NCI-H2171 (cell line): ENCODE measurements around the gene PARL.

ENCODE experiments used
- DNase-seq: peaks from one replicate; lab custom pipeline; 2025; lab: John Stamatoyannopoulos, UW

The PARL gene

DNA sequence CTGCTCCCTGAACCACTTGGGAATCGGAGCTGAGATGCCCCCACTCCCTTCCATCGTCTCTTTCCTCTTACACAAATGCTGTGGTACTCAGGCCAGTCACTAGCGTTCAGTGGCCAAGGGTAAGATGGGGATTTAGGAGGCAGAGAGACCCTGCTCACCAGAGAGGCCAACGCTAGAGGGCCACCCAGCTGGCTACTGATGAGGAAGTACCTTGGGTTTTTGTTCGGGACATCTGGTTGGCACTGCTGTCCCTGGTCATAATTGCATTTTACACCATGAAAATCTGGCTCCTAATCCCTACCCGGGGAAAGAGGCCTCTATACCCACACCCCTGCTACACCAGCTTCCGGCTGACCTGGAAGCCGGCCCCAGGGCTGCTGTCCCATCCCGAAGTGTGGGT lies 67.0 kb downstream of the PARL start:
- DNase-seq: no peak

DNA sequence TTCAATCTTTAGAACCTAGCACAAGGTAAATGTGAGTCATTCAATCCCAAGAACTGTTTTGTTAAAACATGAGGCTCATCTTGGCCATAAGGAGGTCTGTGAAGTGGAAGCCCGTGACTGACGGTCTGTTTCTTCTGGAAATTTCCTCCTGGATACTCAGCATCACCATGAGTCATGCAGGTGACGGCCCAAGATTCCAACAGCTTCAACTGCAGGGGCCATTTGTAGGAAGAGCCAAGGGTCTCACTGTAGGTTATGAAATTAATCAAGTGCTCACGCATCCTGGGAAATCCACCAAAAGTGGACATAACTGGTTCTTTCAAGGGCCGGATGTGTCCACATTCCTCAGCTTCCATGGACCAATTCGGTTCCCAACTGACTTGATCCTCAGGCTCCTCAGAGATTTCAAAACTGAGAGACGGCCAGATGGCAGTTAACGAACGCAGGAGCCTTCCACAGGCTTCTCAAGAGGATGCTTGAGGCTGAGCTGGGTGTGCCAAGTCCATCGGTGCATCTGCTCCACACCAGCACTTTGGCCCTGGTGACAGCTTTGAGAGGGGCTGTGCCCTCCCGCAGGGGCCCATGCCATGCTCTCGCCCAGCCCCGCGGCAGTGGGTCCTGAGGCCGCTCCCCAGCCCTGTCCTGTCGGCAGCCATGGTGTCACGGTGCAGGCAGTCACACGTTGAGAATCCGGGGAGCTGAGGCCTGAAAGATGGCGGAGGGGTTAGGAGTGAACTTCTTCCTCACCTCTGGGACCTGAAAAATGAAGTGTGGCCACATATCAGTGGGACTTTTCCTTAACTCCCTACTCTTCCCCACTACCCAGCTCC lies 67.8 kb downstream of the PARL start:
- peak; percentile 49 for DNase-seq

DNA sequence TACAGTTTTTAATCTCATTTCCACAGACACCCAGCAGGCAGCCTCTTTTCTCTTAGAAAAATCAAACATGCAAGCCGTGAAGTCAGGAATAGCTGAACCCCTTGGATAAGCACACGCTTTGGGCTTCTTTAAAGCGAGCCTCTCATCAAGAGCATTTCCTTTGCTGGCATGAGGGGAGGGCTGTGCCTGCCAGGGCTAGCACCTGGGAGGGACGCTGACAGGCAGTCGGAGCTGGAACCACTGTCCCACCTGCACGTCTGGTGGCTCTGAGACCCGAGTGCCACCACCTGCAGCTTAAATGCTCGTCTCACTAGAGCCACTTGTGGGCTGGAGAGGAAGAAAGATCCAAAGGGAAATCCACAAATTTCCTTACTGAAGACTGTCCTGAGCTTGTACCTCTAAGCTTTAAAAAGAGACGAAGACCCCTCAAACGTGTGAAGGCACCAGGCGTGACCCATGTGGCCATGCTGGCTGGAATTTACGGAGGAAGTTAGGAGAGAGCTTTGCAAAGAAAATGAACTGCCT lies 68.7 kb downstream of the PARL start:
- DNase-seq: no peak

DNA sequence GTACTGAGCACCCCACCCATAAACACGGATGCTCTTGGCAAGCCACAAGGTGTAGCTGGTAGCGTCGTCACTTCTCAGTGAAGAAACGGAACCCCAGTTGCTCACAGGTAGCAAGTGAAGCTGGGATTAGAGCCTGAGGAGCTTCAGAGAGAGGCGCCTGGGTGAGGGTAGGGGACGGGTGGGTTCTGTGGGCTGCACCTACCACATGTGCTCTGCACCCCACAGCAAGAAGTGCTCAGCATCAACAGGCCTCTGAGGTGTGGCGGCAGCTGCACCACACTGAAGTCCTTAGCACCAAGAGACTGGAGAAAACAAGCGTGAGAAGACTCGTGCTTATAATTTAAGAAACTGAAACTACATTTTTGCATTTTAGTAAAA lies 69.1 kb downstream of the PARL start:
- no peak for DNase-seq

DNA sequence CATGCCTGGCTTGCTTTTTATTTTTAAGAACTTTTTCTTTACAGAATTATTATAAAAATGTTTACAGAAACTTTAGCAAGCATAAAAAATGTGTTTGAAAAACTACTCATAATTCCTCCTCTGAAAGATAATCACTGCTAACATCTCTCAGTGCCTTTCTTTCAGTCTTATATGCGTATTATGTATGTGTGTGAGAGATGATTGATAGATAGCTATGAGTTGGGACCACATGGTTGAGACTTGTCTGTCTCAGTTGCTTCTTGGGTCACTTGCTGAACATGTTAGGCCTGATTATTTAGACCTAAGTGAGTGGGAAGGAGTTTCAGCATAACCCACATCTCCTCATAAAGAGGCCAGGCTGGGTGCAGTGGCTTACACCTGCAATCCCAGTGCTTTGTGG lies 70.4 kb downstream of the PARL start:
- no peak for DNase-seq

DNA sequence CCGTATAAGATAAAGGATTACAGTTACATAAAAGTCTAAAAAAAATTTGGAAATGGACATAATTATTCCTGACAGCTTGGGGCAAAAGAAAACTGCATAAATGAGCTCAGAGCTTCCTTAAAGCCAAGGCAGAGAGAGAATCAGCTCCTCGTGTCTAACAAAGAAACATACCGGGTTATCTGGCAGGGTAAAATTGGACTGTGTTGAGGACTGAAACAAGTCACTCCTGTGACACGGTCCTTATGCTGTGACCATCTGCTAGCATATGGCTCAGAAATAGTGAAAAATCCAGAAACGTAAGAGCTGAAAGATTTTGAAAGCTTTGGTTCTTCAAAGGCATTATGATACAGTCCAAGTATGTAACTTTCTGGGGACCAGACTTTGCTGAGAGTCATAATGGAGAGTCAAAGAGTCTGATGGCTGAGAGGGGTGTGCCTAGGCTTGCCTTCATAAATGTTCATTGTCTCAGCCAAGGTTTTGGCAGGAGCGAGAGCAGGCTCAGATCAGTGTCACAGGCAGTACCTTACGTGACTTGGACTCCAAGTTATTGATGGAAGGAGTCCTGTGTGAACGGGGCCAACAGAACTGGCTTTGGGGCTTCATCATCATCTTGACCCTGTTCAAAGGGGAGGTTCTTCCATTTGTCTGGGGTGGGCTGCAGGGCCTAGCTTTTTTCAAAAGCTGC lies 71.8 kb downstream of the PARL start:
- DNase-seq: peak; percentile 74

DNA sequence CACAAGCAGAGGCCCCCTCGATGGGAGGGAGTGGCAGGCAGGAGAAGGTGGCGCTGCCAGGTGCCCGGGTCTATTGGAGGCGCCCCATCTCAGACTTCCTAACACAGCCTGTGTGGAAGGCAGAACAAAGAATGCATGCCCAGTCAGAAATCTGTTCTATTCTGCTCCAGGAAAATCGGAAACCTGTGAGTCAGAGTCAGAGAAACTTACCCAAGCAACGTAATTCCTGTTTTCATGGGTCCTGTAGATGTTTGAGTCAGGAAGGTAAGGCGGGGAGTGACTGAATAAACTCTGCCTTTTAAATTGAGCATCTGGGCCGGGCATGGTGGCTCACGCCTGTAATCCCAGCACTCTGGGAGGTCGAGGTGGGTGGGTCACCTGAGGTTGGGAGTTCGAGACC lies 73.0 kb downstream of the PARL start:
- DNase-seq: no peak

DNA sequence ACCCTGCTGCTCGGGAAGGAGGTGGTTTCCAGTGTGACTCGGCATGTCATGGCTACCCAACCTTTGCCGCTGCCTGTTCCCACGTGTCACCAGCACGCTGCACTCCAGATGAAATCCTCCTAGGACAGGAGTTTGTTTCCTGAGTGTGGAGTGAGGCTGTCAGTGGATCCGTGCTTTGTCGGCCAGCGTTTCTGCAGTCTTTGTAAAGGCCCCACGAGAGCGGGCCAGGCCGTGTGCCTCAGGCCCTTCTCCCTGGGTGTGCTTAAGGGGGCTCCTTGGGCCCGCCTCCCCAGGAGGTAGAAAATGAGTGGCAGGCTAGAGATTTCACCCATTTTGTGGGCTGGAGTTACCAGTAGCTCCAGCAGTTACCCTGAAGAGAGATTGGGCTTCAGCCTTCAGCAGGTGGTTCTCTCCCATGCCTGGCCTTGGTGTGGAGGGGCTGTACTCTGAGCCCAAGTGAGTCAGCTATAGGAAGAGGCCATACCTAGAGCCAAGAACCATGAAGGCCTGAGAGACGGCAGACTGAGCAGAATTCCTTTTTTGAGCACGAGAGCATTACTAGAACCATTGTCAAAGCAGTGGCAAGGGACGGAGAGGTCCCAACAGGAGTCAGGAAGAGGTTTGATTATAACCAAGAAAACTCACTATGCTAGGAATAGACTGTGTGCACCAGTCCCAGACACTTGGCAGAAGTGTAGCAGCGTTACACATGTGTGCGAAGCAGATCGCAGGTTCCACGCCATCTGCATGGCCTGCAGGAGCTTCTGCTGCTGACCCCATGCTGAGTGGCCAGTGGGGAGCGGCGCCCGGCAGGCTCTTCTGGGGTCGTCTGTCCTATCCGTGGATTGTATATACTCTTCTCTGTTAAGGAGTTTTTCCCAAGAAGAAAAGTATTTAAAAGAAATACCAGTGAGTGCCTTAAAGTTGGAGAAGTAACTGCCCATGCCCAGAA lies 73.8 kb downstream of the PARL start:
- no peak for DNase-seq

DNA sequence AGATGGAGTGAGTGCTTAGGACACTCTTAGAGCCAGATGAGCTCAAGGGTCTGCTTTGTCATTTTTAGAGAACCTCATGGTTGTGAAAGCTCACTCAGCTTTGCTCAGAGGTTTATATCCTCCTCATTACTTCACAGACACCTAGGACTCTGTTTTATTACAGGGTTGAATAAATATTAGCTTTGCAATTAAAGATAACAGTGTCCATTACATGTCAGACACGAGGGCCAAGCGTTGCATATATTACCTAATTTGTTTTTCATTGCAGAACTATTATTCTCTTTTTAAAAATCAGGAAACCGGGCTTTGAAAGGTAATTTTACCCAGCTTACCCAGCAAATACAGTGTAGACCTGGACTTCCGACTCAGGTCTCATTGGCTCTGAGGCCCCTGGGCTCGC lies 75.4 kb downstream of the PARL start:
- DNase-seq: no peak

DNA sequence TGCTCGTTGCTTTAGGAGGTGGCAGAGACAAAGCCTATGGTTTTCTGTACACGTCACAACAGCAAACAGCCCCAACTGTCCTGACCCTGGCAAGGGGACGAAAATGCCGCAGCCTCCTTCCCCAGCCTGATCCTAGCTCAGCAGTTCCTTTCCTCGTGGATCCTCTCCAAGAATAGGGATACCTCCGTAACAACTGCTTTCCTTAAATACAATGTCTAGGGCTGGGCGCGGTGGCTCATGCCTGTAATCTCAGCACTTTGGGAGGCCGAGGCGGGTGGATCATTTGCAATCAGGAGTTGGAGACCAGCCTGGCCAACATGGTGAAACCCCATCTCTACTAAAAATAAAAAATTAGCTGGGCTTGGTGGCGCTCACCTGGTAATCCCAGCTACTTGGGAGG lies 76.3 kb downstream of the PARL start:
- DNase-seq: no peak

DNA sequence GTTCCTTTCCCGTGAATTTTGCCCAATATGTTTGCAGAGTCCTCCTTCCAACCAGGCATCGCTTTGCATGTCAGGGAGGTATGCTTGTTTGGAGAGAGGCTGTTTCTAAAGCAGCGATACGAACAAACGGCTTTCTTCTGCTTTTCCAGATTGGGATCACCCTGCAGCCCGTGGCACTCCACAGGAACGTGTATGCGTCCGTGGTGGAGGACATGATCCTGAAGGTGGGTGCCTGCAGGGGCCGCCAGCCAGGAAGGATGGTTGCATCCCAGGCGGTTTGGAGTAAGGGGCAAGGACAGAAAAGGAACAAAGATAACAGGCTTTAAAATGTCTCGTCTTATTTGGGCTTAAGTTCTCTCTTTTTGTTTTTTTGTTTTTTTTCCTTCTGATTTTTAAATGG lies 76.8 kb downstream of the PARL start:
- no peak for DNase-seq

DNA sequence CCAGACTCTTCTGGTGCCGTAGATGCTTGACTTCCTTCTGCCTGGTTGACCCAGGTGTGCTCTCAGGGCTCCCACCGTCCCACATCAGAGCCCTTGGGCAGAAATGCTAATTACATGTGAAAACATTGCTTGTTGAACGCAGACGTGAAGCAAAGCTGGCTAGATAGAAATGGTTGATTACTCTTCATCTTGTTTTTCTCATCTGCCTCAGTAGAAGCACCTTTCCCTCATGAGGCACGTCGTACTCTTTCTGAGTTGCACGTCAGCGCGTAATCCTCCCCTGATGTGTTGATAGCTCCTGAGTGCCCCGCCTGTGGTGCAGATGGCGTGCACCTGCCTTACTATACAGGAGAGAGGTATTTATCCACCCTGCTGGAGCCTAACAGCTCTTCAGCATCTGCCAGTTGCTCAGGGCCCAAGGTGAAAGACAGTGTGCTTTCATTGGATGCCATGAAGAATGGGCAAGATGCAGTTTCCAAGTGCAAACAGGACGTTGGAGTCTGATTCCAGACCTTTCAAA lies 77.4 kb downstream of the PARL start:
- peak; percentile 91 for DNase-seq

DNA sequence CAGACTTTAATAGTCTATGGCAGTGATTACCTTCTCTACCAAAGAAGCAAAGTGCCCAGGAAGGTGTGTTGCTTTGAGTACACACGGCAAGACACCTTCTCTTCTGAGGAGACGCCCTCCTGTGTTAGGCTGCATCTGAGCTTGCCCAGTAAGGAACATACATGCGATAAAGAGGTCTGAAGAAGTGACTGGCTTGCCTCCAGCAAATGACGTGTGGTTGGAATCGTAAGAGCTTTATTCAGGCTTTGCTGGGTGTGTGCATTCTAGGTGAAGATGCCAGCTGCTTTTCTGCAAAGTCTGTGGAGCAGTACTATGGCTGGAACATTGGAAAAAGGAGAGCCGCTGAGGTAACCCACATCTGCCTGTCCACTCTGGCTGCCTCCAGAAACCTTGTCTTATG lies 81.7 kb downstream of the PARL start:
- DNase-seq: no peak

DNA sequence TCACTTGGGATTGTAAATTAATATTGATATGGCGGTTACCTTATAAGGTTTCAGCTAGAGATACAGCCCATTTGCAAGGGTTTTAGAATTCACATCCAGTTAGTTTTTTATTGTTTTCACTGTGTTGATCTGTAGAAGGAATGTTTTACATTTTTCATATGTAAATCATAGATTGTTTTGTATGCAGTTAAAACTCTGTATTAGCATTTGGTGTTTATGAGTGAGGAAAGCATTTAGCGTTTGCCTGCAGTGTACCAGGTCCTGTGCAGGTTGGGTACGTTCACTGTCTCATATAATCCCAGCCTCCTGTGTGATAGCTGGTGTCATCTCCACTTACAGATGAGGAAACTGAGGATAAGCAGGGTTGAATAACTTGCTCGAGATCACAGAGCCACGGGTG lies 83.1 kb downstream of the PARL start:
- no peak for DNase-seq

DNA sequence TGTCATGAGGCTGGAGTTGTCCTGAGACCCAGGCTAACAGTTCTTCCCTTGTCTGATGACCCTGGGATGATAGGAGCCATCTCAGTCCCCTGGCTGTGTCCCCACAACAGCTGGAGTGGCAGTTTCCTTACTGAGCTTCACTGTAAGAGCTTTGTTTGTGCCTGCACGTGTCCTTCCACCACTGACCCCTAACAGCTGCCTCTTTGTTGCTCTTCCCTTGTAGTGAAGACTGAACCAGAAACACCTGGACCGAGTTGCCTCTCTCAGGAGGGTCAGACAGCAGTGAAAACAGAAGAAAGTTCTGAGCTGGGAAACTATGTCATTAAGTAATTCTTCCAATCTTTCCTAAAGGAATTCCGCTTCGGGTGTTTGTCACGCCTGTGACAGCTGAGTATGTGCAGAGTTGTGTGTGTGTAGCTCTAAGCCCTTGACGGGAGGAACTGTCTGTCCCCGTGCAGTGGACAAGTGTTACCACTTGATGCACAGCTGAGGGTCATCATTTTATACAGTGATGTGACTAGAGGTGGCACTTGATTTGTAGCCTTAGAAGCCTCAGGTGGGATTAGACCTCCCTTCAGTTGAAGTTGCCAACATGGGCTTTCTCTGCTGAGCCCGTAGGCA lies 84.3 kb downstream of the PARL start:
- no peak for DNase-seq

DNA sequence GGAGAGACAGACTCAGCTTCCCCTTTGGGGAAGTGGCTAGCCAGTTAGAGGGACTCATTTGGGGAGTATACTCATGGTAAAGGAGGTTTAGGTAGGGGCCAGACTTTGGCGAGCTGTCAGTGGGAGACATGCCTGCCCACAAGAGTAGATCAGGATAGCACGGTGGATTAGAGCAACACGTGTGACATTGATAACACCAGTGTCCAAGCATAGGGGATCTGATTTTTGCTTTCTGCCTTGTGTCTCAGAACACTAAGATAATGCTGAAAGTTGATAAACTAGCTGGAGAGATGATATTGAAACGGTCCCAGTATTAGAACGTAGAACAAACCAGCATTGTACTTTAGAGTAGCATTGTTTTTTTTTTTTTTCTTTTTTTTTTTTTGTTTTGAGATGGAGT lies 85.2 kb downstream of the PARL start:
- DNase-seq: no peak

DNA sequence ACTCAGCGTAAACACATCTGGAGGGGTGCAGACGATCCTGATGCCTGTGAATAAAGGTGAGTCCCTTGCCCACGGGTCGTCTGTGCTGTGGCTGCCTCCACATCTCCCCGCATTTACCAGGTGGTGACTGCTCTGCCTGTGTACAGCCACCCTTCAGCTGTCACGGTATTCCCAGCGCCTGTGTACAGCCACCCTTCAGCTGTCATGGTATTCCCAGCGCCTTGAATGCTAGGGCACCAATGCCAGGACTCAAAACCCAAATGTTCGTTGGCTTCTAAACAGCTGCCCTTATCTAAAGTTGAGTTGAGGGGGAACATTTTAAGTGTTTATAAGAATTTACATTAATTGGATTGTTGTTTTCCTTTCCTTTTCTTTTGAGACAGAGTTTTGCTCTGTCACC lies 86.7 kb downstream of the PARL start:
- DNase-seq: no peak

DNA sequence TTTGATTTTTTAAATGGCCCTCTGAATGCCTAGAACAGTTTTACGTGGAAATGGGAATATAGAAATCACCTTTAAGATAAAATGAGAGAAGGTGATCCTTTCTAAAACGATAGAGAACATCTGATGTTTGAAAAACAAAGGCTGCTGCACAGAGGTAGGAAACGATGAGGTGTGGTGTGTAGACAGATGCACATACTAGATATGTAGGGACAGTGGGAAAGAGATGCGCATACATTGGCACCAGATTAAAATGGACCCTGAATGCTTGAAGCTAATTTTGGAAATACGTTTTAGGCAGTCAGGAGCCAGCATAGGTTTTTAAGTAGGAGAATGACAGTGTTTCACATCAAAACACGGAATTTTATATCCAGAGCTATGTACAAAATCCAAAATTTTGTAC lies 88.3 kb downstream of the PARL start:
- DNase-seq: no peak

DNA sequence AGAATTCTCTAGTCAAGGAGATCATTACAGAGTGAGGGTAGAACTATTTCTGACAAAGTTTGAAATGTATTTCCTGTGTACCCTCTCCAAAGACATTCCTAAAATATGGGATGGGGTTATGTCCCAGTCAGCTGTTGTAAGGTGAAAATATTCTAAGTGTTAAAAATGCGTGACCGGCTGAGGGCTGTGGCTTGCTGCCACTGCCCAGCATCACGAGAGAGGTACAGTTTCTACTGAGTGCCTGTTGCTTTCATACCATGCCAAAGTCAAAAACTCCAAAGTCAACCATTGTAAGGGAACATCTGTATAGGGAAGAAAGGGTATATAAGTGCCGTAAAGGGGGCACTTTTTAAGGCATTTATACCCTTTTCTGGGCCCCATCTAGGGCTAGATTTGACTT lies 90.2 kb downstream of the PARL start:
- DNase-seq: no peak

DNA sequence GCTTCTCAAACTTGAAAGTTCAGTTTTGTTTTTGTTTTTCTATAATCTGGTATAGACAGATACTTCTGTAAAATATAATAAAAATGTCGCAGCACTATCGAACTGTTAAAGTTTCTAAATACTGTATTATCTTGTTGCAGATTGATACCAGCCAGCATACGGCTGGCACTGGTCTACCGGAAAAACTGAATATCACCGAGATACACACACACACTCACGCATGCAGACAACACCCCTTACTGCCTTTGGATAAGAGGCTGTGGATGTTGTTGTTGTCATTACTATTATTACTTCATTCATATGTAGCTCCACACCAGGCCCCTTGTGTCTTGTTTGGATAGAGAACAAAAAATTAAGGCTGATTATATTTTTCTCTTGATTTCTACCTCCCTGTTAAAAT lies 91.7 kb downstream of the PARL start:
- no peak for DNase-seq

DNA sequence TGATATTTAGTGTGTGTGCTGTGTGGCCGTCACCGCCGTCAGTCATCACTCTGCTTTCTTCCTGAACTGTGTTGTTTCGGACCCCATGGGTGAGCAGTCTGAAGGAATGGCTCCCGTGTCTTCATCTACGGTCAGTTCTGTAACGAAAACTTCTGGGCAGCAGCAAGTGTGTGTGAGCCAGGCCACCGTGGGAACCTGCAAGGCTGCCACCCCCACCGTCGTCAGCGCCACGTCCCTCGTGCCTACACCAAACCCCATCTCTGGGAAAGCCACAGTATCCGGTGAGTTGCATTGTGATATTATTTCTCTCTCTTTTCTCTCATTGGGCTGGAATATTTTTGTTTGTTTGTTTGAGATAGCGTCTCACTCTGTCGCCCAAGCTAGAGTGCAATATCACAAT lies 94.0 kb downstream of the PARL start:
- DNase-seq: no peak

DNA sequence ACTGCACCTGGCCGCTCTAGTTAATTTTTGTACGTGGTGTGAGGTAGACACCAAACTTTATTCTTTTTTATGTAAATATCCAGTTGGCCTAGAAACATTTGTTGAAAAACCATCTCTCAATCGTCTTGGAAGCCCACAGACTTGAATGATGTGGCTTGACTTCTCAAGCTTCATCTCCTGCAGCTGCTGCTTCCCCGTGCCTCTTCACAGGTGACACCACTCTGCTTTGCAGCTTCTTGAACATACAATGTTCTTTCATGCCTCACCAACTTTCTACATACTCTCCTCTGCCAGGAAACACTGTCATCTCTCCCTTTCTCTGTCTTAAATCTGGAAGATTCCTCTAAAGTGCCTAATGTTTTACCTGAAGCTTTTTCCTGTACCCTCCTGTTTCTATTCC lies 94.9 kb downstream of the PARL start:
- DNase-seq: no peak
